ENCODE data around the gene DHRS11.

The DHRS11 gene

DNA sequence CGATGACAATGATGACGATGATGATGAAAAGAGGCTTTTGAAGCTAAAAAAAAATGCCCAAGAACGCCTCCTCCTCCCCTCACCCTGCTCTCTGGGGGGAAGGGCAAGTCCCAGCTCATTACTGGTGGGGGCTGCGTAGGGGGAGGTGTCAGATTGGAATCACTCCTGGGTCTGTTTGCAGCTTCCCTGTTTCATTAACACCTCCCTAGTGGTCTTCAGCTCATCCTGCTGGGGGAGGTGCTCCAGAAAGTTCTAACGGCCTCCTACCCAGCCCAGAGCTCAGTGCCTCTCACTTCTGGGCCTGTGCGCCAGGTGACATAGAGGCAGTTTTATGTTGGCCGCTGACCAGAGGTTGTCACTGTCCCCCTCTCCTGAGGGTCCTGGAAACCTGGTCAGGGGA, 22.4 kb downstream of the DHRS11 start:
- TF ChIP-seq, protein P1, sequence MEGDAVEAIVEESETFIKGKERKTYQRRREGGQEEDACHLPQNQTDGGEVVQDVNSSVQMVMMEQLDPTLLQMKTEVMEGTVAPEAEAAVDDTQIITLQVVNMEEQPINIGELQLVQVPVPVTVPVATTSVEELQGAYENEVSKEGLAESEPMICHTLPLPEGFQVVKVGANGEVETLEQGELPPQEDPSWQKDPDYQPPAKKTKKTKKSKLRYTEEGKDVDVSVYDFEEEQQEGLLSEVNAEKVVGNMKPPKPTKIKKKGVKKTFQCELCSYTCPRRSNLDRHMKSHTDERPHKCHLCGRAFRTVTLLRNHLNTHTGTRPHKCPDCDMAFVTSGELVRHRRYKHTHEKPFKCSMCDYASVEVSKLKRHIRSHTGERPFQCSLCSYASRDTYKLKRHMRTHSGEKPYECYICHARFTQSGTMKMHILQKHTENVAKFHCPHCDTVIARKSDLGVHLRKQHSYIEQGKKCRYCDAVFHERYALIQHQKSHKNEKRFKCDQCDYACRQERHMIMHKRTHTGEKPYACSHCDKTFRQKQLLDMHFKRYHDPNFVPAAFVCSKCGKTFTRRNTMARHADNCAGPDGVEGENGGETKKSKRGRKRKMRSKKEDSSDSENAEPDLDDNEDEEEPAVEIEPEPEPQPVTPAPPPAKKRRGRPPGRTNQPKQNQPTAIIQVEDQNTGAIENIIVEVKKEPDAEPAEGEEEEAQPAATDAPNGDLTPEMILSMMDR (IDR thresholded peaks at IDR 0.05; ENCODE audit: low read depth, low read length, missing control alignments): no peak
- DNase-seq (ENCODE audit: low read depth): no peak
- no peak overlapping the region for H3K4me3 ChIP-seq (ENCODE audit: low read depth, low read length)

DNA sequence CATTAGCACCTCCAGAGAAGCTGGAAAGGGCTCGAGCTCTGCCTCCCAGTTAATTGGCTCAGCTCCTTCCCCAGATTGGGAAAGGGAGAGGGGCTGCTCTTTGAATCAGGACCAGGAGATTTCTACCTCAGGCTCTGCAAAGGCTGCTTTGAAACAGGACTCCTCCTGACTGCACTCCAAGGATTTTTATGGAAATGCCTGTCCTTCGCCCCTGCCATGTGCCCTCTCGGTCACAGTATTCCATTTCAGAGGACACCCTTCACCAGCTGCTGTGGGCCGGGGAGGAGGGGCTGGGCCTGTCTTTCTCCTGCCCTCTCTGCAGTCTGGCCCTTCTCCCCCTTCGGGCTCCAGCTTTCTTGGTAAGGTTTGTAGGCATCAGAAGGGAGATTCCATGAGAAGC, 23.3 kb downstream of the DHRS11 start:
- H3K4me3 ChIP-seq (ENCODE audit: low read depth, low read length): no peak overlapping the region
- TF ChIP-seq, protein P1 (IDR thresholded peaks at IDR 0.05; ENCODE audit: low read depth, low read length, missing control alignments): no peak
- no peak for DNase-seq (ENCODE audit: low read depth)

DNA sequence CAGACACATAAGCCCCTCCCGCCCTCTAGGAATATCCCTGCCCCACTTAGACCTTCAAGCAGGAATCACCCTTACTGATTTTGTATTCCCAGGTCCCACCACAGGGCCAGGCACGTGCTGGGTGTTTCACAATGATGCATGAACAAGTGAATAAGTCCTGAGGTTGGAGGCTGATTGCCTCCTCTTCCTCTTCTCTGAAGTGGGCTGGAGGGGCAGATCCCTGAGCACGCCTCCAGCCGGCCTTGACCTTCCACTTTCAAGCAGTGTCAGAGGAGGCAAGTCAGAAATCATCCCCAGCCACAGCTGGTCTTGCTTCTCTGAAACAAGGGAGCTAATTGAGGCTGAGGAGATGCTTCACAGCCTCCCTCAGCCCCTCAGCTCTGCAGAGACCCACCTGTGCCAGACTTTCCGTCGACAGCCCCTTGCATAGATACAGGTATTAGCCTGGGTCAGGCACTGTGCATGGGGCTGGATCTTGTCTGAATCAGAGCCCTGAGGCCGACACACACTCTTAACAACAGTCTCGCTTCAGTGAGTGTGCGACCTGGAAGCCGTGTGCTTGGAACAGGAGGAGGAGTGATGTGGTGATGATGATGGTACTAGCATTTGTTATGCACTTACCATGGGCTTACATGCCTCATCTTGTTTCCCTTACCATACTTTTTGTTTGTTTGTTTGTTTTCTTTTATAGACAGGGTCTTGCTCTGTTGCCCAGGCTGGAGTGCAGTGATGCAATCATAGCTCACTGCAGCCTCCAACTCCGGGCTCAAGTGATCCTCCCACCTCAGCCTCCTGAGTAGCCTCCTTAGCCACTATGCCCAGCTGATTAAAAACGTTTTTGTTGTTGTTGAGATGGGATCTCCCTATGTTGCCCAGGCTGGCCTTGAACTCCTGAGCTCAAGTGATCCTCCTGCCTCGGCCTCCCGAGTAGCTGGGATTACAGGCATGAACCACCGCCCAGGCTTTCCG, 24.7 kb downstream of the DHRS11 start:
- DNase-seq (ENCODE audit: low read depth): no peak
- no peak overlapping the region for H3K4me3 ChIP-seq (ENCODE audit: low read depth, low read length)
- TF ChIP-seq, protein P1 (IDR thresholded peaks at IDR 0.05; ENCODE audit: low read depth, low read length, missing control alignments): no peak

DNA sequence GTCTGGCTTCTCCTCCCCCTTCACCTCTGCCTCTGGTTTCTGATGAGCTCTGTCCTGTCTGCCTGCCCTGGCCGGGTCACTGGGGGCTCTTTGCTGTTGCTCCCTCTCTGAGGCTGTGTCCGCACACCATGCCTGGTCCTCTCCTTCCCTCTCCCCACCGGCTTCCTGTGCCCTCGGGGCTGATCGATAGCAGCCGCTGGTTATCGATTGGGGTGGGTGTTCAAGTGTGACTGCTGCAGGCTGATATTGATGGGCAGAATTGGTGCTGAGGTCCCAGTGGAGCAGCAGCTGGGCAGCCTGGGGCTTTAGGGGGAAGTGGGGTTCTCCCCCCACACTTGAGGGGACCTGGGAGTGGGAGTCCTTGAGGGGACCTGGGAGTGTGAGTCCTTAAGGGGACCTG, 26.1 kb downstream of the DHRS11 start:
- TF ChIP-seq, protein P1 (IDR thresholded peaks at IDR 0.05; ENCODE audit: low read depth, low read length, missing control alignments): no peak
- no peak overlapping the region for H3K4me3 ChIP-seq (ENCODE audit: low read depth, low read length)
- DNase-seq (ENCODE audit: low read depth): no peak

DNA sequence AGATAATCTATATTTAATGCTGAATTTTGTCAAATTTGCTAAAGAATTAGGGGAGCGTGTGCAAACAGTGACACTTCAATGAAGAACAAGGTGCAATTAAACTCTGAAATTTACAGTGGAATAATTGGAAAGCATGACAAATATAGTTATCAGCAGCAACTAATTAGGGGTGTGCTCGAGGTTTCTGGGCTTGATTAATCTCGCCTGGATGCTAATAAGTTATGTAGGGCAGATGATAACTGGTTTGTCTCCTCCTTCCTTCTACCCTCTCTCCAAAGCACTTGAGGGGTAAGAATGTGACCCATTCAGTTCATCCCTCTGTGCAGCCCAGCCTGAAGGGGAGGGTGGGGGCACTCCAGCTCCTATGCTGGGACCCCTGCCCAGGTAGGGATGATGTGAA, 31.6 kb downstream of the DHRS11 start:
- TF ChIP-seq, protein P1 (IDR thresholded peaks at IDR 0.05; ENCODE audit: low read depth, low read length, missing control alignments): no peak
- H3K4me3 ChIP-seq (ENCODE audit: low read depth, low read length): no peak overlapping the region
- DNase-seq (ENCODE audit: low read depth): no peak

DNA sequence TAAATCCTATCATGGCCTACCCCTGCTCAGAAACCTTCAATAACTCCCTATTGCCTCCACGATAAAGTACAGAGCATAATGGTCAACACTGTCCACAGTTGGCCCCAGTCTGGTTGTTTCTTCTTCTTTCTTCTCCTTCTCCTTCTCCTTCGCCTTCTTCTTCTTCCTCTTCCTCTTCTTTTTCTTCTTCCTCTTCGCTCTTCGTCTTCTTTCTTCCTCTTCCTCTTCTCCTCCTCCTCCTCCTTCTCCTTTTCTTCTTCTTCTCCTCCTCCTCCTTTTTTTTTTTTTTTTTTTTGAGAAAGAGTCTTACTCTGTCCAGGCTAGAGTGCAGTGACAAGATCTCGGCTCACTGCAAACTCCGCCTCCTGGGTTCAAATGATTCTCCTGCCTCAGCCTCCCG, 33.5 kb downstream of the DHRS11 start:
- DNase-seq (ENCODE audit: low read depth): no peak
- TF ChIP-seq, protein P1 (IDR thresholded peaks at IDR 0.05; ENCODE audit: low read depth, low read length, missing control alignments): no peak
- no peak overlapping the region for H3K4me3 ChIP-seq (ENCODE audit: low read depth, low read length)

DNA sequence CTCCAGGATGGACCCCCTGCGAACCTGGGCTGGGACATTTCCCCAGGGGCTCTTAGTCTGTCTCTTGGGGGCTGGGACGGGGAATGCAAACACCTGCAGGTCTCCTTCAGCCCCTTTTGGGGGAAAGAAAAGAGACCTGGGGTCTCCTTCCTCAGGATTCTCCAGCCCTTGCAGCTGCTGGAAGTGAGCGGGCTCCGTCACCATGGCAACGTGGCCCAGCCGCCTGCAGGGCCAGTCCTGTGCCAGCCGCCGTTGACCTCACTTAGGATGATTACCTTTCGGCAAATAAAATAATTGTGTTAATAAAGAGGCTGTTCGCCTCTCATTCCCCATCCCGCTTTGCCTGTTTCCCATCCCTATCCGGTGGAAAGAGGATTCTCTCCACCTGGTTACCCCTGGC, 35.4 kb downstream of the DHRS11 start:
- DNase-seq (ENCODE audit: low read depth): no peak
- no peak overlapping the region for H3K4me3 ChIP-seq (ENCODE audit: low read depth, low read length)
- TF ChIP-seq, protein P1 (IDR thresholded peaks at IDR 0.05; ENCODE audit: low read depth, low read length, missing control alignments): no peak
